Stimulated activated memory B cell treated with anti-CD40 and anti-IgM and Interleukin-4, amounts not matched to agents 10 μg/mL and 1 μg/mL and 100 μg/mL, for 72 hours (primary cell): ENCODE measurements around the gene ZNF213.

Source experiments
- ATAC-seq: fragments of 150-1000 bp; cut with Tn5 transposase; 2 replicates; pipeline ENCODE4 v1.10.0; 2021
- H3K27ac Mint-ChIP-seq: one replicate; pipeline ENCODE4 v1.8.0; 2022; ENCODE audit warnings: mild to moderate bottlenecking, mixed read lengths
- H3K27me3 Mint-ChIP-seq: one replicate; pipeline ENCODE4 v1.8.0; 2022; ENCODE audit warnings: mixed read lengths
- H3K36me3 Mint-ChIP-seq: one replicate; pipeline ENCODE4 v1.8.0; 2022; ENCODE audit warnings: mixed read lengths
- H3K4me1 Mint-ChIP-seq: one replicate; pipeline ENCODE4 v1.8.0; 2022; ENCODE audit warnings: mixed read lengths
- H3K4me3 Mint-ChIP-seq: one replicate; pipeline ENCODE4 v1.8.0; 2022; ENCODE audit warnings: mild to moderate bottlenecking, moderate library complexity, mixed read lengths
- H3K9me3 Mint-ChIP-seq: one replicate; pipeline ENCODE4 v1.8.0; 2022; ENCODE audit warnings: mixed read lengths

The ZNF213 gene

GRCh38 chr16:3118204-3118790 is 16.5 kb upstream of the ZNF213 start:
- ATAC-seq = no peak
- Mint-ChIP-seq H3K27ac (no peak overlapping the region), H3K9me3 (no peaks in the 10 kb centered on the region), H3K36me3 (peaks cover 5% of the 10 kb centered on the region), H3K4me3 (no peak overlapping the region), H3K27me3 (peaks cover 27% of the 10 kb centered on the region), H3K4me1 (peaks cover 7% of the 10 kb centered on the region)

GRCh38 chr16:3118846-3119245 is 16.0 kb upstream of the ZNF213 start:
- Mint-ChIP-seq H3K27me3 (peaks cover 22% of the 10 kb centered on the region), H3K36me3 (peaks cover 5% of the 10 kb centered on the region), H3K9me3 (no peaks in the 10 kb centered on the region), H3K4me1 (peaks cover 12% of the 10 kb centered on the region), H3K27ac (no peak overlapping the region), H3K4me3 (no peak overlapping the region)
- no peak for ATAC-seq

GRCh38 chr16:3119286-3119685 is 15.5 kb upstream of the ZNF213 start:
- peaks cover 13% of the 10 kb centered on the region for H3K4me1 Mint-ChIP-seq
- H3K4me3 Mint-ChIP-seq = no peak overlapping the region
- H3K27me3 Mint-ChIP-seq = peaks cover 19% of the 10 kb centered on the region
- H3K9me3 Mint-ChIP-seq = no peaks in the 10 kb centered on the region
- ATAC-seq = no peak
- H3K27ac Mint-ChIP-seq = no peak overlapping the region
- peaks cover 5% of the 10 kb centered on the region for H3K36me3 Mint-ChIP-seq

GRCh38 chr16:3119701-3120408 is 15.0 kb upstream of the ZNF213 start:
- H3K4me3 Mint-ChIP-seq = no peak overlapping the region
- peaks cover under 1% of the 10 kb centered on the region for H3K36me3 Mint-ChIP-seq
- no peak for ATAC-seq
- H3K9me3 Mint-ChIP-seq = no peaks in the 10 kb centered on the region
- peaks cover 13% of the 10 kb centered on the region for H3K27me3 Mint-ChIP-seq
- no peak overlapping the region for H3K27ac Mint-ChIP-seq
- H3K4me1 Mint-ChIP-seq = peaks cover 18% of the 10 kb centered on the region

GRCh38 chr16:3120435-3120834 is 14.4 kb upstream of the ZNF213 start:
- H3K27me3 Mint-ChIP-seq = peaks cover 7% of the 10 kb centered on the region
- H3K4me3 Mint-ChIP-seq = no peak overlapping the region
- H3K36me3 Mint-ChIP-seq = no peaks in the 10 kb centered on the region
- H3K9me3 Mint-ChIP-seq = no peaks in the 10 kb centered on the region
- ATAC-seq = no peak
- H3K4me1 Mint-ChIP-seq = peaks cover 24% of the 10 kb centered on the region
- H3K27ac Mint-ChIP-seq = no peak overlapping the region

GRCh38 chr16:3121851-3122467 is 12.9 kb upstream of the ZNF213 start:
- Mint-ChIP-seq H3K27me3 (no peaks in the 10 kb centered on the region), H3K4me3 (no peak overlapping the region), H3K9me3 (no peaks in the 10 kb centered on the region), H3K36me3 (peaks cover 6% of the 10 kb centered on the region), H3K4me1 (peaks cover 33% of the 10 kb centered on the region), H3K27ac (no peak overlapping the region)
- ATAC-seq = no peak

- Mint-ChIP-seq H3K27ac (peak overlapping the region; percentile 95), H3K4me1 (peaks cover 34% of the 10 kb centered on the region), H3K36me3 (peaks cover 6% of the 10 kb centered on the region), H3K9me3 (no peaks in the 10 kb centered on the region), H3K27me3 (no peaks in the 10 kb centered on the region), H3K4me3 (peak overlapping the region; percentile 98)
- ATAC-seq = no peak
These were observed 11.8 kb upstream of the ZNF213 start for GRCh38 chr16:3122926-3123570.

GRCh38 chr16:3123986-3124886 is 10.6 kb upstream of the ZNF213 start:
- Mint-ChIP-seq H3K27ac (peak overlapping the region; percentile 95), H3K4me1 (peaks cover 40% of the 10 kb centered on the region), H3K36me3 (peaks cover 6% of the 10 kb centered on the region), H3K4me3 (peak overlapping the region; percentile 98), H3K27me3 (no peaks in the 10 kb centered on the region), H3K9me3 (no peaks in the 10 kb centered on the region)
- ATAC-seq = peak; percentile 95

GRCh38 chr16:3127745-3128144 is 7.1 kb upstream of the ZNF213 start:
- Mint-ChIP-seq H3K4me1 (peaks cover 57% of the 10 kb centered on the region), H3K36me3 (peaks cover 12% of the 10 kb centered on the region), H3K4me3 (no peak overlapping the region), H3K27ac (peak overlapping the region; percentile 37), H3K27me3 (no peaks in the 10 kb centered on the region), H3K9me3 (no peaks in the 10 kb centered on the region)
- no peak for ATAC-seq

GRCh38 chr16:3129137-3130131 is 5.4 kb upstream of the ZNF213 start:
- Mint-ChIP-seq H3K9me3 (no peaks in the 10 kb centered on the region), H3K4me1 (peaks cover 58% of the 10 kb centered on the region)

GRCh38 chr16:3131755-3132377 is 3.0 kb upstream of the ZNF213 start:
- Mint-ChIP-seq H3K36me3 (peaks cover 7% of the 10 kb centered on the region), H3K27me3 (no peaks in the 10 kb centered on the region), H3K27ac (no peak overlapping the region), H3K4me1 (peaks cover 51% of the 10 kb centered on the region), H3K9me3 (no peaks in the 10 kb centered on the region), H3K4me3 (no peak overlapping the region)
- ATAC-seq = no peak

More at GRCh38 chr16:3129137-3130131, 5.4 kb upstream of the ZNF213 start:
- Mint-ChIP-seq H3K27ac (peak overlapping the region; percentile 81), H3K27me3 (no peaks in the 10 kb centered on the region), H3K36me3 (peaks cover 12% of the 10 kb centered on the region), H3K4me3 (peak overlapping the region; percentile 90)
- peak; percentile 83 for ATAC-seq

GRCh38 chr16:3133844-3134243 is 985 bp upstream of the ZNF213 start:
- Mint-ChIP-seq H3K27me3 (no peaks in the 10 kb centered on the region), H3K36me3 (peaks cover 16% of the 10 kb centered on the region), H3K4me1 (peaks cover 61% of the 10 kb centered on the region), H3K27ac (peak overlapping the region; percentile 94), H3K4me3 (peak overlapping the region; percentile 99), H3K9me3 (no peaks in the 10 kb centered on the region)
- ATAC-seq = no peak

- ATAC-seq = no peak
- peak overlapping the region; percentile 94 for H3K27ac Mint-ChIP-seq
- peaks cover 47% of the 10 kb centered on the region for H3K4me1 Mint-ChIP-seq
These were observed 392 bp downstream of the ZNF213 start for GRCh38 chr16:3135126-3135715.

More at GRCh38 chr16:3135126-3135715, 392 bp downstream of the ZNF213 start:
- peak overlapping the region; percentile 99 for H3K4me3 Mint-ChIP-seq
- H3K27me3 Mint-ChIP-seq = no peaks in the 10 kb centered on the region
- peaks cover 16% of the 10 kb centered on the region for H3K36me3 Mint-ChIP-seq
- H3K9me3 Mint-ChIP-seq = no peaks in the 10 kb centered on the region
